GM18870 (cell line): ENCODE data around the gene RAB37.

Source experiments
- ATAC-seq: cut with Tn5 transposase; IDR thresholded peaks from one replicate; pipeline ENCODE4 v1.9.1; 2021; ENCODE audit warnings: moderate library complexity; ENCODE audit not compliant: unreplicated experiment

Gene RAB37

GRCh38 chr17:74736513-74737298 is at the start of gene RAB37:
Gene RAB37, plus strand, starts transcription at chr17:74737256. Its CDS starts 17 bp downstream, at chr17:74737273.
- no peak for ATAC-seq

GRCh38 chr17:74687886-74688285 is 49.2 kb upstream of the RAB37 start:
- ATAC-seq = no peak

GRCh38 chr17:74690409-74690825 is 46.6 kb upstream of the RAB37 start:
- ATAC-seq = no peak

GRCh38 chr17:74691151-74691550 is 45.9 kb upstream of the RAB37 start:
- no peak for ATAC-seq

- ATAC-seq = no peak
Measured at GRCh38 chr17:74694081-74694480, 43.0 kb upstream of the RAB37 start.

- ATAC-seq = no peak
Measured at GRCh38 chr17:74695629-74696028, 41.4 kb upstream of the RAB37 start.

GRCh38 chr17:74697515-74697914 is 39.5 kb upstream of the RAB37 start:
- ATAC-seq = no peak

GRCh38 chr17:74698069-74698468 is 39.0 kb upstream of the RAB37 start:
- no peak for ATAC-seq

- no peak for ATAC-seq
Measured at GRCh38 chr17:74699236-74699635, 37.8 kb upstream of the RAB37 start.

GRCh38 chr17:74702116-74702871 is 34.8 kb upstream of the RAB37 start:
- ATAC-seq = no peak

- no peak for ATAC-seq
Measured at GRCh38 chr17:74703311-74703710, 33.7 kb upstream of the RAB37 start.

GRCh38 chr17:74704544-74704943 is 32.5 kb upstream of the RAB37 start:
- ATAC-seq = no peak

- no peak for ATAC-seq
Measured at GRCh38 chr17:74711058-74711824, 25.8 kb upstream of the RAB37 start.

GRCh38 chr17:74712301-74712700 is 24.8 kb upstream of the RAB37 start:
- no peak for ATAC-seq

- no peak for ATAC-seq
Measured at GRCh38 chr17:74712756-74713155, 24.3 kb upstream of the RAB37 start, which contains the start of gene CD300LF. Gene CD300LF, minus strand, starts transcription at chr17:74712923. Its CDS starts 57 bp downstream, at chr17:74712866.

GRCh38 chr17:74713171-74713755 is 23.8 kb upstream of the RAB37 start:
- ATAC-seq = no peak

GRCh38 chr17:74715144-74715543 is 21.9 kb upstream of the RAB37 start:
- no peak for ATAC-seq

GRCh38 chr17:74720506-74720905 is 16.6 kb upstream of the RAB37 start:
- no peak for ATAC-seq

GRCh38 chr17:74722782-74723181 is 14.3 kb upstream of the RAB37 start:
- ATAC-seq = no peak

- ATAC-seq = no peak
Measured at GRCh38 chr17:74723891-74724290, 13.2 kb upstream of the RAB37 start.

GRCh38 chr17:74725111-74725510 is 11.9 kb upstream of the RAB37 start:
- no peak for ATAC-seq
